Hepatocyte (in vitro differentiated cells): ENCODE data around the gene KRT7. TPM values are rescaled to one million over a fixed set of nuclear protein-coding genes. Genes with fewer than 3 reads are reported as not detected.

ENCODE experiments used
- DNase-seq: peaks from one replicate; pipeline ENCODE4 v3.0.0-alpha.2; 2016; ENCODE audit warnings: low spot score
- H2AFZ ChIP-seq: fragments of 200-600 bp; sonication (generic); 2 replicates; pipeline ENCODE4 v1.6.0; 2016; ENCODE audit warnings: antibody characterized with exemption, mild to moderate bottlenecking
- H3K27ac ChIP-seq: fragments of 200-600 bp; sonication (generic); 2 replicates; pipeline ENCODE4 v1.5.1; 2016; ENCODE audit warnings: mild to moderate bottlenecking
- H3K27me3 ChIP-seq: fragments of 200-600 bp; sonication (generic); 2 replicates; pipeline ENCODE4 v1.6.1; 2016
- H3K36me3 ChIP-seq: fragments of 200-600 bp; sonication (generic); replicated peaks from 2 replicates; pipeline ENCODE4 v1.5.1; 2016; ENCODE audit warnings: low read depth; ENCODE audit not compliant: insufficient read depth
- H3K4me1 ChIP-seq: fragments of 200-600 bp; sonication (generic); 2 replicates; pipeline ENCODE4 v1.5.1; 2016; ENCODE audit warnings: mild to moderate bottlenecking, moderate library complexity; ENCODE audit not compliant: insufficient read depth
- H3K4me2 ChIP-seq: fragments of 200-600 bp; sonication (generic); 2 replicates; pipeline ENCODE4 v1.6.0; 2016
- H3K4me3 ChIP-seq: fragments of 200-600 bp; sonication (generic); 2 replicates; pipeline ENCODE4 v1.5.1; 2016; ENCODE audit warnings: mild to moderate bottlenecking
- H3K79me2 ChIP-seq: fragments of 200-600 bp; sonication (generic); 2 replicates; pipeline ENCODE4 v1.6.0; 2017; ENCODE audit warnings: mild to moderate bottlenecking
- H3K9me2 ChIP-seq: fragments of 200-600 bp; sonication (generic); replicated peaks from 2 replicates; pipeline ENCODE4 v1.6.0; 2017; ENCODE audit warnings: mild to moderate bottlenecking; ENCODE audit not compliant: insufficient read depth
- H3K9me3 ChIP-seq: fragments of 200-600 bp; sonication (generic); 2 replicates; pipeline ENCODE4 v1.5.1; 2016; ENCODE audit warnings: low read depth, mild to moderate bottlenecking
- H4K20me1 ChIP-seq: fragments of 200-600 bp; sonication (generic); 2 replicates; pipeline ENCODE4 v1.6.0; 2016; ENCODE audit warnings: mild to moderate bottlenecking; ENCODE audit not compliant: insufficient read depth, poor library complexity, severe bottlenecking
- CTCF ChIP-seq: fragments of 200-600 bp; sonication (generic); IDR thresholded peaks from 2 replicates; pipeline ENCODE4 v1.5.1; 2016; ENCODE audit warnings: antibody characterized with exemption, mild to moderate bottlenecking; ENCODE audit not compliant: poor library complexity
- EZH2 ChIP-seq: fragments of 200-600 bp; sonication (generic); IDR thresholded peaks from 2 replicates; pipeline ENCODE4 v1.6.1; 2016; ENCODE audit warnings: antibody characterized with exemption, mild to moderate bottlenecking, borderline replicate concordance
- EZH2phosphoT487 ChIP-seq: fragments of 200-600 bp; sonication (generic); IDR thresholded peaks from one replicate; pipeline ENCODE4 v1.6.1; 2018; ENCODE audit warnings: antibody characterized with exemption, mild to moderate bottlenecking, low read depth, moderate library complexity; ENCODE audit not compliant: unreplicated experiment, severe bottlenecking
- WGBS: methylation state at CpG from one replicate; pipeline ENCODE4 v1.1.6; 2016; ENCODE audit warnings: low lambda C conversion rate; ENCODE audit errors: missing lambda C conversion rate; 5-methylcytosine and 5-hydroxymethylcytosine counted together
- polyA plus RNA-seq: library from polyadenylated mRNA; unstranded; fragments of >200 nt; fragmentation: Nextera tagmentation; extraction: Ambion mirVana; gene quantifications from 2 replicates; pipeline ENCODE4 v1.2.1, GENCODE V29; 2016
- total RNA-seq: library from RNA; depleted of rRNA; stranded (reverse); fragments of >200 nt; gene quantifications from 2 replicates; pipeline ENCODE4 v1.2.3, GENCODE V29; 2014

KRT7 gene
- total and polyA plus RNA-seq, 2 experiments from 2014 or later, result 27.1 to 33.3 TPM

DNA sequence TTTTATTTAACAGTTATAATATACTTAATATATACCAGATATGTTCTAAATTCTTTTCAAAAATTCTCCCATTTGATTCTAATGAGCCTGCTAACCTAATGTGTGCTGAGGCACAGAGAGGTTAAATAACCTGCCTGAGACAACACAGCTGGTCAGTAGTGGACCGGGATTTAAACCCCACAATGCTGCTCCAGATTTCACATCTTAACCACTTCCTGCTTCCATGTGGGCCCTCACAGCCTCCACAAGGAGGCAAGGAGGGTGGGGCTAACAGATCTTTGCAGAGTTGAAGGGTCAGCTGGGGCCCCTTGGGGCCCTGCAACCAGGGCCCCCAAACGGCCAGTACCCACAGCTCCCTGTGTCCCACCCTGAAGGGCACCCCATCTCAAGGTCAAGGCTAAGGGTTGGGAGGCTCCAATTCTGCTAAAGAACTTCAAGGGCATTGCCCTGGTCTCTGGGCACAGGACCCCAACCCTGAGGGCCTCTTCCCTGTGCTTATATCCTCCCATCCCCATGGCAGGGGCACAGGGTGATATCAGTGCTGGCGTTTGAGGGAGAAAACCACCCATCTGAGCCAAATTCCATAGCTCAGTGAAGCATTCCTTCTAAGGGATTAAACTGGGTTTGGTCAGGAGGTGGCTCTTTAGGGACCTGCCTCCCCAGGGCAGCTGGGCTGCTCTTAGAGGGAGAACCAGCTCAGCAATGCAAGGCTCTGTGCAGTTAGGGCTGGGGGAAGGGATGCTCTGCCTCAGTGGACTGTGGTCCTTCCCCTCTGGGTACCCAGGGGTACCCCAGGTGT, 43.5 kb upstream of the KRT7 start:
- Histone ChIP-seq H3K4me1 (peaks cover 37% of the 10 kb centered on the region), H3K9me3 (no peaks in the 10 kb centered on the region), H3K4me2 (no peak overlapping the region), H3K9me2 (no peaks in the 10 kb centered on the region), H3K4me3 (no peak overlapping the region), H3K27ac (no peak overlapping the region), H3K27me3 (no peaks in the 10 kb centered on the region), H2AFZ (no peak overlapping the region), H3K36me3 (no peaks in the 10 kb centered on the region), H4K20me1 (no peaks in the 10 kb centered on the region), H3K79me2 (no peaks in the 10 kb centered on the region)
- WGBS, result 55% methylated on average over 3 of the region's 3 CpGs
- TF ChIP-seq CTCF (no peak), EZH2phosphoT487 (no peak)
- DNase-seq, result no peak

- WGBS, result 87% methylated on average over 16 of the region's 16 CpGs
- Histone ChIP-seq H3K27me3 (no peaks in the 10 kb centered on the region), H4K20me1 (no peaks in the 10 kb centered on the region), H3K4me1 (peaks cover 47% of the 10 kb centered on the region), H3K27ac (peak overlapping the region; percentile 74), H3K4me3 (no peak overlapping the region), H2AFZ (no peak overlapping the region), H3K9me2 (no peaks in the 10 kb centered on the region), H3K4me2 (no peak overlapping the region), H3K79me2 (no peaks in the 10 kb centered on the region), H3K36me3 (no peaks in the 10 kb centered on the region), H3K9me3 (no peaks in the 10 kb centered on the region)
- DNase-seq, result no peak
- TF ChIP-seq EZH2, result no peak
- TF ChIP-seq CTCF, result no peak
- TF ChIP-seq EZH2phosphoT487, result no peak
These were observed 41.9 kb upstream of the KRT7 start for GRCh38 chr12:52190860-52191729.

DNA sequence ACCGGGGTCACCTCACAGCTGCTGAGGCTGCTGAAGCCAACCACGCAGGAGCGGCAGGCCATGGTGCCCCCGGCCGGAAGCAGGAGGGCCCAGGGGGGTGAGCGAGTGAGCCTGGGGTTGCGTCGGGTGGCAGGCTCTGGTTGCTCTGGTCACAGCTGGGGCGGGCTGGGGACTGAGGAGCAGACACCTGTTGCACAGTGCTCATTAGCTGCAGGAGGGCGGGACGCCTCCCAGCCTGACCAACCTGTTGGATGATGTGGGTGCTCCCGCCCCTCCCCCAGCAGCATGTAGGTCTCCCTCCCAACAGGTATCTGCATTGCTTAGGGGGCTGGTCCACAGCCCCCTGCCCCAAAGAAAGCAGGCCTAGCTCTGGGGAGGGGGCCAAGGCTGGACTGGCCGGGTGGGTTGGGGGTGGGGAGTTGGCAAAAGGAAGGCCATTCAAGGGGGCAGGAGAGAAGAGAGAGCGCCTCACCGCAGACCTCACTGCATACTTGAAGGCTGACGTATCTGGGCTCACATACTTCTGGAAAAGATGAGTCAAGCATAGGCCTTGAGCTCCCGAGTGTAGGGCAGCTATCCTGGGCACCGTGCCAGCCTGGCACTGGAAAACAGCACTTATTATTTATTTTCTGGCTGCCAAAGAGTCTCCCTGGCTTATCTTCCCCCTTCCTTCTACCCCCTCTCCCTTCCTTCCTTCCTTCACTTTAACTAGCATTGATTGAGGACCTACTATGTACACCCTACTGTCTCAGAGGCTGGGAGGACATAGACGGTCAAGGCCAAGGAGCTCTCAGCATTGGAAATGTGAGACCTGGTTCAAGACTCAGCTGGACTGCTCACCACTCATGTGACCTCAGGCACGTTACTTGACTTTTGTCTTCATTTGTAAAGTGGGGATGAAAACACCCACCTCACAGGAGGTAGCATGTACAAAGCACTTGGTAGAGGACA, 40.9 kb upstream of the KRT7 start, which contains the start of gene KRT80:
KRT80 (minus strand) TSS at position 174 of the 951 bp plus-strand sequence; CDS start at position 62, 112 bp downstream.
- peak; percentile 94 for DNase-seq
- H3K4me1 ChIP-seq, result peaks cover 45% of the 10 kb centered on the region
- TF ChIP-seq EZH2, result no peak
- no peak for TF ChIP-seq EZH2phosphoT487
- no peak for TF ChIP-seq CTCF
- 76% methylated on average over 17 of the region's 20 CpGs for WGBS
- no peak within 1 kb of the TSS for H2AFZ ChIP-seq
- peak within 1 kb of the TSS; percentile 86 for H3K27ac ChIP-seq
- no peaks in the 10 kb centered on the region for H3K27me3 ChIP-seq
- no peak within 1 kb of the TSS for H3K4me3 ChIP-seq
- no peak within 1 kb of the TSS for H3K4me2 ChIP-seq
- no peaks in the 10 kb centered on the region for H3K36me3 ChIP-seq
- no peaks in the 10 kb centered on the region for H3K79me2 ChIP-seq
- no peaks in the 10 kb centered on the region for H3K9me2 ChIP-seq
- H3K9me3 ChIP-seq, result no peaks in the 10 kb centered on the region
- H4K20me1 ChIP-seq, result no peaks in the 10 kb centered on the region
